Central memory CD8-positive, alpha-beta T cell (primary cell): ENCODE data around the gene F7.

Experiments
- ATAC-seq: fragments of 150-1000 bp; cut with Tn5 transposase; replicated peaks from 2 replicates; pipeline ENCODE4 v1.10.0; 2022; ENCODE audit warnings: mild to moderate bottlenecking, moderate FRiP score, moderate number of reproducible peaks; ENCODE audit not compliant: poor library complexity, severe bottlenecking; ENCODE audit errors: extremely low read depth
- DNase-seq, 2 donors: peaks; one replicate each; pipeline ENCODE4 v3.0.0; 2021; ENCODE audit warnings: low spot score in 2 of 2
- H3K27ac Mint-ChIP-seq: one replicate; pipeline ENCODE4 v1.8.0; 2022; ENCODE audit warnings: low read depth, mild to moderate bottlenecking, moderate library complexity, mixed read lengths
- H3K27me3 Mint-ChIP-seq: one replicate; pipeline ENCODE4 v1.8.0; 2022; ENCODE audit warnings: mixed read lengths
- H3K36me3 Mint-ChIP-seq: one replicate; pipeline ENCODE4 v1.8.0; 2022; ENCODE audit warnings: mild to moderate bottlenecking, moderate library complexity, mixed read lengths; ENCODE audit not compliant: insufficient read depth
- H3K4me1 Mint-ChIP-seq: one replicate; pipeline ENCODE4 v1.8.0; 2022; ENCODE audit warnings: mixed read lengths
- H3K4me3 Mint-ChIP-seq: one replicate; pipeline ENCODE4 v1.8.0; 2022; ENCODE audit warnings: mild to moderate bottlenecking, moderate library complexity, mixed read lengths
- H3K9me3 Mint-ChIP-seq: one replicate; pipeline ENCODE4 v1.8.0; 2022; ENCODE audit warnings: mixed read lengths

F7 gene

DNA sequence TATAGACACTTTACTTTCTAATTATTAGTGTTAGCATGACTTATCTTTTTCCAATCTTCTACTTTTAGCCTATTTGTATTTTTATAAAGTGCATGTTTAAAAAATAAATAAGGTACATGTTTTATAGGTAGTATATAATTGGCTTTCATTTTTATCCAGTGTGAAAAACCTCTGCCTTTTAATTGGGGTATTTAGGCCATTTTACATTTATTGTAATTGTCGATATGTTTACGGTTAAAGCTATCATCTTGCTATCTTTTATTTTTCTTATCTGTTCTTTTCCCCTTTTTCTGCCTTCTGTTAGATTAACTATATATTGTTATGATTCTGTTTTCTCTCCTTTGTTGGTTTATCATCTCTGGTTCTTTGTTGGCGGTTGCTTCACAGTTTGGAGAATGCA, 62.0 kb downstream of the F7 start:
- no peak overlapping the region for H3K4me3 Mint-ChIP-seq
- H3K9me3 Mint-ChIP-seq, result no peaks in the 10 kb centered on the region
- no peak for ATAC-seq
- H3K27me3 Mint-ChIP-seq, result no peaks in the 10 kb centered on the region
- peaks cover 33% of the 10 kb centered on the region for H3K4me1 Mint-ChIP-seq
- peaks cover 12% of the 10 kb centered on the region for H3K36me3 Mint-ChIP-seq
- DNase-seq, result no peak
- H3K27ac Mint-ChIP-seq, result no peak overlapping the region

DNA sequence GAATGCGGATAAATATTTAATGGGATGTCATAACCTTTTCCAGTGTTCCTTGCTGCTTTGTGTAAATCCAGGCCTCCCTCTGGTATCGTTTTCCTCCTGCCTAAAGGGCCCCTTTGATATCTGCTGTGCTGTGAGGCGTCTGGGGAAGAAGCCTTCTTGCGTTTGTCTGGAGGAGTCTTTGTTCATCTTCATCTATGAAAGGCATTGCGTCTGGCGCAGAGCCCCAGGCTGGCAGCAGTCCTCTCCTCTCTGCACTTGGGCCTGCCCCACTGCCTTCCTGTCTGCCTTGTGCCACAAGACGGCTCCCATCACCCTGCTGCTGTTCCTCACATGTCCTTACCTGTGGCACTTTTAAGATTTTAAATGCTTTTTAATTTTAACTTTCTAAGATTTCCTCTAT, 62.6 kb downstream of the F7 start:
- peaks cover 10% of the 10 kb centered on the region for H3K36me3 Mint-ChIP-seq
- no peak for DNase-seq
- no peak overlapping the region for H3K4me3 Mint-ChIP-seq
- H3K27me3 Mint-ChIP-seq, result no peaks in the 10 kb centered on the region
- no peak overlapping the region for H3K27ac Mint-ChIP-seq
- H3K4me1 Mint-ChIP-seq, result peaks cover 30% of the 10 kb centered on the region
- ATAC-seq, result no peak
- H3K9me3 Mint-ChIP-seq, result no peaks in the 10 kb centered on the region

DNA sequence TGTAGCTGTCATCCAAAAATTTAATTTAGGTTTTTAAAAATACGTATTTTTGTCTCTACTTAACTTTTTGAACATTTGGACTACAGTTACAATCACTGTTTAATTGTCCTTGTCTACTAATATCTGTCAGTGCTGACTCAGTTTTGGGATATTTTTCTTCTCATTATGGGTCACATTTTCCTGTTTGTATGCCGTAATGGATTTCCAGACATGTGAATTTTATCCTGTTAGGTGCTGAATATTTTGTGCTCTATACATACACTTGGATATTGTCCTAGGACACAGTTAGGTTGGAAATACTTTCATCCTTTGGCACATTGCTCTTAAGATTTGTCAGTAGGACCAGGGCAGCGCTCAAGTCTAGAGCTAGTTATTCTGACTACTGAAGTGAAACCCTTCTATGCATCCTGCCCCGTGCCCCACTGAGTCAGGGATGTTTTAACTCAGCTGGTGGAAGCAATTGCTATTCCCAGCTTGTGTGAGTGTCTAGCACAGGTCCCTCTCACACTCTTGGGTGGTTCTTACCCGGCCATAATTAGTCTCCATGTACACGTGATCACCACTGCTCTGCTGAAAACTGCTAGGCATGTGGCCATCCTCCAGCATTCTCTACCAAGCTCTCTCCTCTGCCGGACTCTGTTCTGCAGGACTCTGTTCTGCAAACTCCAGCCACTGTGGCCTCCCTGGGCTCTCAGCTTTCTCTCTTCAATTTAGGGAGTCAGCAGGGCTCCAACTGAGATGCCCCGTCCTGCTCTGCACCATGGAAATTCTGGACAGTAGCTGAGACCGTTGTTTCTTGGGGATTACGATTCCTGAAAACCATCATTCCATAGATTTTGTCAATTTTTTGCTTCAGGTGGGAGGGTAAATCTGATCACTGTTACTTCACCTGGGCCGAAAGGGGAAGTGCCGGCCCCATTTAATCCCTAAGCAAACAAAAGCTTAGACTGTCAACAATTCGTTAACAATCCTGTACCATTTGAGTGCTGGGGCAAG, 64.0 kb downstream of the F7 start:
- Mint-ChIP-seq H3K27me3 (no peaks in the 10 kb centered on the region), H3K36me3 (peaks cover 9% of the 10 kb centered on the region), H3K4me3 (no peak overlapping the region), H3K27ac (no peak overlapping the region), H3K9me3 (no peaks in the 10 kb centered on the region), H3K4me1 (peaks cover 19% of the 10 kb centered on the region)
- no peak for ATAC-seq
- no peak for DNase-seq
